ENCODE measurements around the gene SLC16A9.

The SLC16A9 gene

DNA sequence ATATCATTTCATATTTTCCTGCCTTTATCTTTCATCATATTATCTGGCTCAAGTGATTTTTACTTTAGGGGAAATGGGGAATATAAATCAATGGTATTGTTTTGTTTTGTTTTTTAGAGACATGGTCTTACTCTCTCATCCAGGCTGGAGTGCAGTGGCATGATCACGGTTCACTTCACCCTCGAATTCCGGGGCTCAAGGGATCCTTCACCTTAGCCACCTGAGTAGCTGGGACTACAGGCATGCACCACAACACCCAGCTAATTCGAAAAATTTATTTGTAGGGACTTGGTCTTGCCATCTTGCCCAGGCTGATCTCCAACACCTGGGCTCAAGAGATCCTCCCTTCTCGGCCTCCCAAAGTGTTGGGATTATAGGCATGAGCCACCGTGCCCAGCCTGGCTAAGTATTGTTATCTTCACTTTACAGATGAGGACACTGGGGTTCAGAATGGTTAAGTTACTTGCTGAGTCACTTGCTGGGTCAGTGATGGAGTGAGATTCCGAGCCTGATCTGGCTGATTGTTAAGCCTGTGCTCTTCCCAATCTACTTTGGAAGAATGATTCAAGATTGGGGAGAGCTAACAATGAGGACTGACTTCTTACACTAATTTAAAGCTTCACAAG is 3.7 kb upstream of the SLC16A9 start:
- DNase-seq = no peak

DNA sequence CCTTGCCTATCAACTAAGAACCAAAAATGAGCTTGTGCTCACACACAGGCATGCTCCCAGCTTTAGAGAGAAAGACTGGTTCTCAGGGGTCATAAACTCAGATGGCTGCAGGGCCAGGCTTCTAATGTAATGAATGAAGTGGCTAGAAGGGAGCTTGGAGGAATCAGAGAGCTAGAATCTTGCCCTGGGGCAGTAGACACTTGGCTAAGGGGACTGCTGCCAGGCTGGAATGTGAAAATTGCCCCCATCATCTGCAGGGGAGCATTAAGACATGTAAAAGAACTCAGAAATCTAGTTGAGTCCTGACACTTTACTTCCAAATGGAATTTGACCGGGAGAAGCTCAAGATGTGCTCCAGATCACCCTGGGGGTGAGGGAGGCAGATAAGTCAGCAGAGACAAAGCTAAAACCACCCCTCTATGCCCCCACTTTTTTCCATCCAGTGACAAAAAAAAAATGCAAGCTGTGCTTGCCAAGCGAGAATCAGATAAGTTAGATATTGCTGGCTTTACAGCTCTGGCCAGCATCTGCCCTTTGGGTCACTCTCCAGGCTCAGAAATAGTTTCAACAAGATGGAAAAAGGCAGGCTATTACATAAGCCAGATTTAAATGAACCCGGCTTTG is 2.3 kb upstream of the SLC16A9 start:
- no peak for DNase-seq

DNA sequence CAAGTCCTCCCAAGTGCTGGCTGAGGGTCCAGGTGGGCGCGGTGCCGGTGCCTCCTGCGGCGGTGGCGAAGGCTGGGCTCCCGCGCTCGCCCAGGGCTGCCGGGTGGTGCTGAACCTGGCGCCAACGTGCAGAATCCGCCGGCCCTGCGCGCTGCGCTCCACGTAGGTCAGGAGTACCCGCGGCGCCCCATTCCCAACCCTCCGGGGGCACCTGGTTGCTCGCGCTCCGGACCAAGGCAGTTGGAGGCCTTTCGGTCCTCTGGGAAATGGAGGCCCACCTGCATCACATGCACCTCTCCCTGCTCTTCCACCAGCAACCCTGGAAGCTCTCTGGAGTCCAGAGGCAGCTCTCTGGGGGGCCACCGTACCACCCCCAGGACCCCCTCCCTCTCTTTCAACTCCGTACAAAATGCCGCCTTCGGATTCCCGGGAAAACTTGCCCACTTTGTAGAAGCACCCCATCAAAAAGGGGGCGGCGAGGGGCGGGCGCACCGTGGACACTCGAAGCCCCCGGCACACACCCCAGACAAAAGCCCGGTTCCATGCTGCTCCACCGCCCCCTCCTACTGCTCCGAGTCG is 745 bp downstream of the SLC16A9 start:
- DNase-seq = no peak

DNA sequence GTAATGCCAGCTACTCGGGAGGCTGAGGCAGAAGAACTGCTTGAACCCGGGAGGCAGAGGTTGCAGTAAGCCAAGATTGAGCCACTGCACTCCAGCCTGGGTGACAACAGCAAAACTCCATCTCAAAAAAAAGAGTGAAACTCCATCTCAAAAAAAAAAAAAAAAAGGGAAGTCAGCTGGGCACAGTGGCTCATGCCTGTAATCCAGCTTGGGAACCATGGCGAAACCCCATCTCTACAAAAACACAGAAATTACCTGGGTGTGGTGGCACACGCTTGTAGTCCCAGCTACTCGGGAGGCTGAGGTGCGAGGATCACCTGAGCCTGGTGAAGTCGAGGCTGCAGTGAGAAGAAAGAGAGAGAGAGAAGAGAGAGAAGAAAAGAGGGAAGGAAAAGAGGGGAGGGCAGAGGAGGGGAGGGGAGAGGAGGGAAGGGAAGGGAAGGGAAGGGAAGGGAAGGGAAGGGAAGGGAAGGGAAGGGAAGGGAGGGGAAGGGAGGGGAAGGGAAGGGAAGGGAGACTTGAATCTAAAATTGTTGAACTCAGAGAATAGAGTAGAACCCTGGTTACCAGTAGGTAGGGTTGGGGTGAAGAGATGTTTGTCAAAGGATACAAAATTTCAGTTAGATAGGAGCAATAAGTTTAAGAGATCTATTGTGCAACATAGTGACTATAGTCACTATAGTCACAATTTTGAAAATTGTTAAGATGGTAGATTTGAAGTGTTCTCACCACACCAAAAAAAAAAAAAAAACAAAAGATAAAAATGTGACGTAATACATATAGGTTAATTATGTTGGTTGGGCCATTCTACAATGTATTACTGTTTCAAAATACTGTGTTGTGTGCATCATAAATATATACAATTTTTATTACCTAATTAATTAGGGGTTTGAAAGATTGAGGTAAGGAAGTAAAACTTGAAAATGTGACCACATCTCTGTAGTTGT is 2.5 kb downstream of the SLC16A9 start:
- no peak for DNase-seq

DNA sequence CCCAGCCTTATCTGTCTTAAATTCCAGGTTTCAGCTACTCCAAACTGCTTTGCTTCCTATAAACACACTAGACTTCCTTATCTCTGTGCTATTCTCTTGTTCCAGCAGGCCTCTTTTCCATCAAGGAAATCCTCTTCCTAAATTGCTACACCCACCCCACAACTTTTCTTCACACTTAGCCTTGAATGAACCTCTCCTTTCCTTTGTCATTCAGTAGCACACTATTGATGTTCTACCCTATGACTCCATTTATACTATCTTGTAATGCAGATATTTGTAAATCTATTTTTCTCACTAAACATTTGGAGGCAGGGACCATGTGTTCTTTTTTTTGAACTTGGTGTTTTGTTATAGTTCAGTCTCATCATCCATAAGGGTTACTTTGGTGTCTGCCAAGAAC is 3.7 kb downstream of the SLC16A9 start:
- DNase-seq = no peak

DNA sequence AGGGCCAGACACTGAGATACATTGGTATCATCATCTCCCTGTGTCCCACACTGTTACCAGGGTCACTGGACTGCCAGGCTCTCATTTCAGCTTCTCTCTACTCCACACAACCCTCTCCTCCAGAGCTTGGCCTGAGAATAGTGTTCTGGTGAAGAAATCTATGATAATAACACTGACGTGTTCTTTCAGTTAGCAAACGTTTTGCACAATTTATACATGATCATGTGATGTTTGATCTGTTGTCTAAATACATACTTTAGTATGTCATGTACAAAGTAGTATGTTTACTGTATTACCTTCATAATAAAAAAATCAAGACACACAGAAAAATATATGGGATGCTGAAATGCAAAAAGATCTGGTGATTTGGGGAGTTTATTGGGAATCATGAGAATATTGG is 5.0 kb downstream of the SLC16A9 start:
- no peak for DNase-seq

DNA sequence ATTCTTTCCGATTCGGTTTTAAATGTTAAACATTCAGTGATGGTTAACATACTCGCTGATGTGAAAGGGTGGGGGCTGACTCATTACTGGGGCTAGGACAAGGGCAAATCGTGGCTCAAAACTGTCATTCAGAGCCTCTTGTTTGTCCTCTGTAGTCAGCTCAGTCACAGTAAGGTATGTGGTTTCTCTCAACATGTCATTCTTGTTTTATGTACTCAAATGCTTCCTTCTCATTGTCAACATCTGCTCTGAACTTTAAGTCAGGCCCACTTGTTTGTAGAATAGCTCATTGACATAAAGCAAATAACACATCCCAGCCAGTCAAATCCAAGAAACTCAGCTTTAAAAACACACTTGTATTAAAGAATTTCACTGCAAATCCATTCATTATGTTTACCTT is 7.3 kb downstream of the SLC16A9 start:
- DNase-seq = no peak

DNA sequence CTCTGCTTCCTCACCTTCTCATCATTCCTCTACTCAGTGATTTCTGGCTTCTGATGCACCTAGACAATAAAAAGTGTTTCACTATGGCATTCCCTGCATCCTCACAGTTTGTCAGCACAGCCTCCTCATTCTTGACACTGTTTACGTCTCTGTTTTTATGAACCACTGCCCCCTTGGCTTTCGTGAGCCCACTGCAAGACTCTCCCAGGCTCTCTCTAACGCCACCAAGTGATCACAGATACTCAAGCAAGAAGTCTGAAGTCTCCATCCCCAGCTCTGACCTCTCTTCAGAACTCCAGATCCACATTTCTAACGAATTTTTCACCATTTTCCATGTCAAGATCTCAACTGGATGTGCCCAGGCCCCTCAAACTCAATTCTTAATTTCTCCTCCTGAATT is 8.9 kb downstream of the SLC16A9 start:
- no peak for DNase-seq

DNA sequence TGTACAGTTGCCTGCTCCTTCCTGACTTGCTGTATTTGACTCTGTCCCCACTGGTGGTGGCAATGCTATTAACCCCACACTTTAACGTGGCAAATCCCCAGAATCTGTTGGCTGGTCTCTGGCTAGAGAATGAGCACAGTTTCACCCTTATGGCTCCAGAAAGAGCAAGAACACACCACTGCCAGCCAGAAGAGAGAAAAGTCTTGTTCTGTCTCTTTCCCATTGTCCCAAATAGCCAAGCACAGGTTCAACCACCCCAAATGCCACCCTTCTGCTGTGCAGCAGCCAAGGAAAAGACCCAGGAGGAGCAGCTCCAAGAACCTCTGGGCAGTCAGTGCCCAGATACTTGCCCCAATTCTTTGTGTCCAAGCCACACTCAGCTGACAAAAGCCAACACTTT is 11.3 kb downstream of the SLC16A9 start:
- no peak for DNase-seq

DNA sequence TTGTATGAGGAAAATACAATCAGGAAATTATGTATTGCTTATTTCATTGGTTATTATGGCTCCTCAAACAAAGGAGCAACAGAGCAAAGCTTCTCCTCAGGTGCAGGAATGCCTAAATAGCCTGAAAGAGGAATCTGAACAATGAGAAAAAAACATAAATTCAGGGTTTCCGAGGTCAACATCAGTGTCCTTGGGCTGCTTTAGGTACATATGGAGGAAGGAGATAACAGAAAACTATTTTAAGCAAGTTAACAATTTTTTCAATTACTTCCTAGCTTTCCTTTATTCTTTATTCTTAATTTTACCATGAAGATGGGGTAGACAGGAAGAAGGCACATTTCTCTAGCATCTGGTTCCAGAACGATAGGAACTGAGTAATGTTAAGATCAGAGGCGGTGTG is 14.0 kb downstream of the SLC16A9 start:
- no peak for DNase-seq

DNA sequence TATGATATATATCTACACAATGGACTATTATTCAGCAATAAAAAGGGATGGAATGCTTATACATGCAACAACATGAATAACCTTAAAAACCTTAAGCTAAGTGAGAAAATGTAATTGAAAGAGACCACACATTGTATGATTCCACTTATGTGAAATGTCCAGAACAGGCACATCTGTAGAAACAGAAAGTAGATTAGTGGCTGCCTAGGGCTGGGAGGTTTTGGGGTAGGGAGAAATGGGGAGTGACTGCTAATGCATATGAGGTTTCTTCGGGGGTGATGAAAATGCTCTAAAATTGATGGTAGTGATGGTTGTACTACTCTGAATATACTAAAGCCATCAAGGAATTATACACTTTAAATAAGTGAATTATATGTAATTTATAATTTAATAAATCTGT is 14.7 kb downstream of the SLC16A9 start:
- no peak for DNase-seq

DNA sequence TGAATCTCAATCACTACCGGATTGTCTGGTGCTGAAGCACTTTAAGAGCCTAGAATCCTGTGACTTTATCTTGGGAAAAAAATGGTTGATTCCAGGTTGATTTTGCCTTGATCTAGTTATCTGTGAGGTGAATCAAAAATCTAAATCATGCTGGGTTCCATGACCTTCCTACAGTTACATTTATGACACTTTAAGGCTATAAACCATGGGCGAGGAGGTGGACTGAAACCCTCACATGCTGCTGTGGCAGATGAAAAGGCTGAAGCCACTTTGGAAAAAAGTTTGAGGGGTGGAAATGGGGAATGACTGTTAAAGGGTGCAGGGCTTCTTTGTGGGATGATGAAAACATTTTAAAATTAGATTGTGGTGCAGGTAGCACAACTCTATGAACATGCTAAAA is 17.5 kb downstream of the SLC16A9 start:
- DNase-seq = no peak

DNA sequence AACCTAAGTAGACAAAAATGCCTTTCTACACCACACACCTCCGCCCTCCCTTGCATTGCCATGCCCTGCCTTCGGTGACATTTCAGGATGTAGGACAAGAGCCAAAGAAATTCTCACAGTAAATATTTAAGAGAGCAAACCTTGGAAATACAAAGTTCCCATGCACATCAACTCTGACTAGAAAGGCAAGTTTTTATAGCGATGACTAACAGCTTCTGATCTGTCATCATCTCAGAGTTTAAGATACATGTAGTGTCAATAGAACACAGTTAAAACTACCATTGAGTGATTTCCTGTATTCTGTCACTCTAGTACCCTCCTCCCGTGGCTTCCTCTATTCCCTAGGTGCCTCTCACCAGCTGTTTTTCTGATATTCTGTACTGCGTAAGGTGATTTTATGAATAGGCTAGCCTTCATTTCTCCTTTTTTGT is 20.7 kb downstream of the SLC16A9 start:
- no peak for DNase-seq

DNA sequence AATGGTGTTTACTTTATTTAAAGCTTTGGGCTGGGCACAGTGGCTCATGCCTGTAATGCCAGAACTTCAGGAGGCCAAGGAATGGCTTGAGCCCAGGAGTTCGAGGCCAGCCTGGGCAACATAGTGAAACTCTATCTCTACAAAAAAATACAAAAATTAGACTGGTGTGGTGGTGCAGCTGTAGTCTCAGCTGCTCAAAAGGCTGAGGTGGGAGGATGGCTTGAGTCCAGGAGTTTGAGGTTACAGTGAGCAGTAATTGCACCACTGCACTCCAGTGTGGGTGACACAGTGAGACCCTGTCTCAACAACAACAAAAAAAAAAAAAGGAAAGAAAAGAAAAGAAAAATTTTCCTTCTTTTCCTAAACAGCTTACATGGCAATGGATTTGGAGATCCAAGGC is 22.0 kb downstream of the SLC16A9 start:
- no peak for DNase-seq

DNA sequence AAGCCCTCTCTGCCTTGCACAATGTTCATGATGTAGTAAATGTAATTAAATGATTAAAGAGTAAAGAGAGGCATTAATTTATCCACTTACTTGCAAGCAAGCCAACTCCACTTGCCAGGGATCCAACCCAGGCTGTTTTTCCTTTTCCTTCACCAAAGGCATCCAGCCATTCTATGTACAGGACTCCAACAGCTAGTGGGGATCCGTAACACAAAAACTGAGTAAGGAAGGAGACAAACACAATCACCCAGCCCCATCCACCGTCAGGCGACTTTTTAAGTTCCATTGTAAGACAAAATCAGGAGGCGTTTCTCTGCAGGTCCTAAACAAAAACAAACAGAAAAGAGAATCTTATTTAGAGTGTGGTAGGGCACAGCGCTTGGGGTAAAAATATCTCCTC is 25.6 kb downstream of the SLC16A9 start:
- DNase-seq = no peak

DNA sequence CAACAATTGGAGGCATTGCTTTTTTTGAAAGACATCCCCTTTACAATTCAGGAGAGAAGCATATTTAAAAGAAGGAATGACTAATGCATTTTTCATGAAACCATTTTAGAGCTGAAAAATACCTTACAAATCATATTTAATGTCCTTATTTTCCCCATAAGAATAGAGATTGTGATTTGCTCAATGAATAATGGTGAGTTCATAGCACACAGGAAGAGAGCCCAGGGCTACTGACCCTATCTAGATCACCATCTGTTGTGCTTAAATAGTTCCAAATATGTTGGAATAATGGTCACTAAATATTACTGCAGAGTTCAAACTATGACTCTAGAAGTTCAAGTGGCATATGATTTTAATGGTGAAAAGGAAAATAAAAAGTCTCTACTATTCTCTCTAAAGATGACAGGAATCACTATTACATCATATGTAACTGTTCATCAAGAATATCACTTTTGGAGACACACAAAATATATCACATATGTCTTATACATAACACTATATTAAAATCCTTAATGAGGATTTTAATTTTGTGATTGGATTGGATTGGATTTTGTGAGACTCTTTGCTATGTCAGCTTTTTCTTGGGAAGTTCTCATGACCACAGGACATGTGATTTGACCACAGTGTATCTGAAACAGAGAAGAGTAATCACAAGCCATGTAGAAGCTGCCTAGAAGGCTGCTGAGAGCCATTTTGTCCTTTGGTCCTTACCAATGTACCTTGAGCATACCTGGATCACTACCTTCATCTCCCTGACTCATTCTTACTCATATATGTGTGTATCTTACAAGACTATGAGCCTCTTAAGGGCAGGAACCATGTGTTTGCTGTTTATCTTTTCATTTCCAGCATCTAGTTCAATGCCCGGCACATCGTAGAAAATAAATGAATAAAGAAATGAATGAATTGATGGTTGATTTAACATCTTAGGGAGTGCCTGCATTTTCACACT is 26.4 kb downstream of the SLC16A9 start:
- DNase-seq = no peak

DNA sequence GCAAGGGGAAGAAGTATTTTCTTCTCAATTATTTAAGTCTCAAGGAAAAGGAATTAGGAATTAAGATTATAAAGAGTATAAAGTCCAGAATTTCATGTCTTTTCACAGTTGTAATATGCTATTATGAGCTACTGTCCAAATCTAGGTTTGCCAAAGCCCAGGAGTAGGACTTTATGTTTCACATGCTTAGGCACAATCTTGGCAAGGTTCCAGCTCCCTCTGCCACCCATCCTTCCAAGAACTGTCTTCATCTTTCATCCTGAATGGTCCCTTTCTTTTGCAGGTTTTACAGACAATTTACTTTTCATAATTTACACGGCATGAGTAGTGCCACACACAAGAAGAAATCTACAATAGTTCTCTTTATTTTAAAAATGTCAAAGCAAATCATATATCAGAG is 29.5 kb downstream of the SLC16A9 start:
- DNase-seq = no peak

DNA sequence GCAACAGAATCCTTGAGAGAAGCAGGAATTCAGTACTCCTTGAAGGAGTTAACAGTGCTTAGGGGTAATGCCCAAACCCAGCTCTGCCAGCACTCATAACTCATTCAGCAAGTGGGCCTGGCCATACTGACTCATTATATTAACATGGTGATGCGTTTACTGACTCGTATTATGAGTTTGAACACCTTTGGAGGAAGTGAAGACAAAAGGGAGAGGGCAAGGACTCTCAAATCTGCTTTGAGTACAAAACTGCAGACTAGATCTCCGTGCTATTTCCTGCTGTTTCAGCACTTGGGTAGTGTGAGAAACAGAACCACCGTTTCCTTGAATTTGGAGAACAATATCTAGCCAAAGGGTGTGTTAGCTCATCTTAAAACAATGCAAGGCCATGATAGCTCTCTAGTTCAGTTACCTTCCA is 30.8 kb downstream of the SLC16A9 start:
- no peak for DNase-seq

DNA sequence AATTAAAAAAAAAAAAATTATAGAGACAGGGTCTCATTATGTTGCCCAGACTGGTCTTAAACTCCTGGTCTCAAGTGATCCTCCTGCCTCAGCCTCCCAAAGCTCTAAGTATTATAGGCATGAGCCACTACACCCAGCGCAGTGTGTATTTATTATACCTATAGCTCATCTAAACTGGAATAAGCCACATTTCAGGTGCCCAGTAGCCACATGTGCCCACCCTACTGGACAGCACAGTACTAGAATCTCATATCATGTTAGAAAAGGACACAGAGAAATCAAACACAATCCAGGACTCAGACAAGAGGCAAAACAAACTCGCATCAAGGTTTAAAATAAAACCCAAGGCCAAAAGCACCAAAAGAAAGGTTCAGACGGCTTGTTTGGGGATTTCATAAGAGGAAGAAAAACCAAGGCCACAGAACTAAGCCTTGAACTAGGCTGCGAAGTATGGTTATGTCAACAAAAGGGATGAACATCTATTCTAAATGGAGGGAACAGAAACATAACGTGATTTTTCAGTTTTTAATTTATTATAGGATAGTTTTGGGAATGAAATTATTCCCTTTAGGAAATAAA is 32.3 kb downstream of the SLC16A9 start:
- no peak for DNase-seq

DNA sequence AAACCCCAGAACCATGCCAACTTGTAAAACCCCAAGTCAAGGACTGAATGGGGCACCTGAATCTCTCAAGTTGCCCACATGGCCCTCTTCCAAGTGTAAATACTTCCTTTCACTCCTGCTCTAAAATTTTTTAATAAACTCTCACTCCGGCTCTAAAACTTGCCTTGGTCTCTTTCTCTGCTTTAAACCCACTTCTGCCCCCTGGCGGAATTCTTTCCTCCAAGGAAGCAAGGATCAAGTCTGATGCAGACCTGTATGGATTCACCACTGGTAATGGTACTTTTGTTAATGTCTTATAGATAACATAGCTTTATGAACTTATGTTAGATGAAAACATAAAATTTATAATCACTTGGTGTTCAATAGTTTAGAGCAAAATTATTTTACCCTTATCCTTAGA is 33.8 kb downstream of the SLC16A9 start:
- DNase-seq = no peak

DNA sequence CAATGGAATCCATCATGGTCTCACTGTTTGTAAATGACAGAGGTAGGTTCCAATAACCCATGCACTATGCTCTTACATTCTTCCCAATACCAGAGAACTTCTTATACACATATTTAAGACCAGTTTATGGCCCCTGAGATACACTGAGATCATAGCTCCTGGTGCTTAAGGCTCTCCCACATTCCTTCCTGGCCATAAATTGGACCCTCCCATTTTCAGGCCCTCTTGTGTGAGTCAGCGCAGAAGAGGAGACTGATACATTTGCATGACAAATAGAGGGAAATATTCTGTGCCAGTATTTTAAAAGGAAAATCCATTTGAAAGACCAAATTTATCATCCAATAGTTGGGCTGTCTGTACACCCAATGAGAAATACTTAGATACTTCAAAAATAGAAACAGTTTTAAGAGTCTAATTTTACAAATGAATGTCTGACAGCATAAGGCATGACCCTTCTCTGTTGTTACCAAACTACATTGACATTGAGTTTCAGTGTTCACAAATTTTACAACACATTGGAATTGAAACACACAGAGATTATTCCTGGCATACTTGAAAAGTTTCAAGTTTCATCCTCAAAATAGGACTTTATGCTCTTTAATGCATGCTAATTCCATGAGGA is 35.3 kb downstream of the SLC16A9 start:
- DNase-seq = no peak
